SIG-M5 (cell line): Measurements from ENCODE around the gene HMGCS2.

ENCODE experiments used
- DNase-seq: peaks from one replicate; lab custom pipeline; 2025; lab: John Stamatoyannopoulos, UW

HMGCS2 gene

DNA sequence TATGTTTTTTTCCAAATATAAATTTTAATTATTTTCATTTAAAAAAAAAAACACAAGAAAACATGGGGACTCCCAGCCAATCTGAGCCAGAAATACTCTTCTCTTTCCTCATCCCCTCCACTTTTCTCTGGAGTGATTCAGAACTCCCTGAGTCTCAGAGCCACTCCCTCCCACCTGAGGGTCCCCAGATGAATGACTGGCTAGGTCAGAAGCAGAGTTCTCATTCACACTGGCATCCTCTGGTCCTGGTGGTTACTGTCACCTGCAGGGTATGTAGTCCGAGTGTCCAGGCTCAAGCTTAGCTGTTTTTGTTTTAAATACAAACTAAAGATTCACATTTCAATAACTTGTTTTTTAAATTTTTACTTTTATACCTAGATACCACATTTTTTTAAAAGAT lies 6.3 kb downstream of the HMGCS2 start:
- no peak for DNase-seq

DNA sequence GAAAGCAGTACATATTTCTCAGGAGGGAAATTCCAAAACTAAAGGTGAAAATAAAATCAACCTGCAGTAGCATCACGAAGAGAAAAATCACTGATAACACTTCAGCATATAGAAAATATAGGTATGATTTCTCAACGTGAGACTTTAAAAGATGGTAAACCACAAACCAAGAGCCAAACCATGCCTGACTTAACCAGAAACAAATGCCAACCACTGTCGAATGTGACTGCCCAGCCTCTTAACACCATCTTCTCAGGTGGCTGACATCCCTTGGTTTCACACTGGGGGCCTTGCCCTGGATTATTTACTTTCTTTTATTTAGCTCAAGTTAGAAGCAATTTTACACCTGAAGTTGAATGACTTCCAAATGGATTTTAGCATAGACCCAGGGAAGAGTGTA lies 10.1 kb downstream of the HMGCS2 start:
- DNase-seq: no peak

DNA sequence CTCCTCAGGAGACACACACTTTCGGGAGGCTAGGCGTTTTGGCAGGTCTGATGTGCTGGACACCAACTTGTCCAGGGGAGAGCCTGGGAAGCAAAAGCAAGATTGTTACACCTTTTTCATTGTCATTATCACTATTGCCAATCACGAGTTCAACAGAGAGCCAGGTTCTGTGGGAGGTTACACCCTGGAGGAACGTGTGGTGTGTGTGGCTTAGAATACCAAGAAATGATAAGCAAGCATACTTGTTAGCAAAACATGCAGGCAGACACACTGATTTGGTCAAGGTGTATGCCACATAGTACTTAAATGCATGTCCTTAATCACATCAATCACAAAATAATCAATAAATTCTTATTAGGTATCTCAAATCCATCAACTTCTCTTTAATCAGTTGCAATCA lies 16.1 kb downstream of the HMGCS2 start:
- no peak for DNase-seq

DNA sequence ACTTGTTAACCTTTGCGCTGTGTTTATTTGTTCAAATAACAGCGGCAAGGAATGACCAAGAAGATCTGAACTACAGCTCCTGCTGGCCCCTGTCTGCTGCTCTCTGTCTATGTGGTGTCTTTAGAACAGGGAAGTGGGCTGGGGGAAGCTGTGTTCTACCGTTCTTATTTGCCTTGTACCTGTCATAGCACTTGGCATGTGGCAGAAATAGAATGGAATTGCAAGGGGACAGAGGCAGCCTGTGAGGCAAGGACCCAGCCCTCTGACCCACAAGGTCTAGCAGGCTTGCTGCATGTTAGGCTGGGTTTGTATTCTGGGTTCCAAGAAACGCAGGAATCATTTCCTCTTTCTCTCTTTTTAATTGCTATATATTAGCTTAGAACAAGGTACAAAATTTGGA lies 20.7 kb downstream of the HMGCS2 start:
- DNase-seq: no peak

DNA sequence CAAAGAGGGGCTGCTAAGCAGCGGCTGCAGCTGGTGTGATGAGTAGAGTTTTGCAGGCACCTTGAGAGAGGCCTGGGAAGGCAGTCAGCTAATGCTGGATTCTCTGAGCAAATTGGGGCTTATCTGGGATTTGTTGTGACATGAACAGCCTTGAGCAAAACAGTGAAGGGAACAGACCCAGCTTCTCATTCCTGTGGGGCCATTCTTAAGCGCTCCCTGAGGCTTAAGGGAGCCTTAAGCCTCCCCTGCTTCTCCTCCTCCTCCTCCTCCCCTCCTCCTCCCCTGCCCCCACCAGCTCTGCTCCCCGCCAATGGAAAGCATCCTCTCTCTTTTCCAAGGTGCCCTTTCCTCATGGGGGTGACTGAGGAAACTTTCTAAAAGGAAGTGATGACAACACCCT lies 21.3 kb downstream of the HMGCS2 start:
- DNase-seq: no peak

DNA sequence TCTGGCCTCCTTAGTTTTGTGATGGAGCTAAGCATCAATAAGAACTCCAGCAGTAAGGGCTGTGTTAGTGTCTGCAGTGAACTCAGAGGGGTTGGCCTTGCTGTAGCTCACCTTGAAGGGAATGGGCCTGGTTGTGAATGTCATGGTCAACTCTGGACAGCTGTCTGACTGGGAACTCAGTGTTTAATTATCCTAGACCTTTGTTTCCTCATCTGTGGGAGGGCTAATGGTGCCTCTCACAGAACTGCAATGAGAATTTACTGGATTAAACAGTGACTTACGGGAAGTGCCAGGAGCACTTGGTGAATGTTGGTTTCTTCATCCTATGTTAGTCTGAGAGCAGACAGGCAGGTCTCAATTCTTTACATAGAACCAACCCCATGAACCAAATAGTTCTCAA lies 23.7 kb downstream of the HMGCS2 start:
- no peak for DNase-seq

DNA sequence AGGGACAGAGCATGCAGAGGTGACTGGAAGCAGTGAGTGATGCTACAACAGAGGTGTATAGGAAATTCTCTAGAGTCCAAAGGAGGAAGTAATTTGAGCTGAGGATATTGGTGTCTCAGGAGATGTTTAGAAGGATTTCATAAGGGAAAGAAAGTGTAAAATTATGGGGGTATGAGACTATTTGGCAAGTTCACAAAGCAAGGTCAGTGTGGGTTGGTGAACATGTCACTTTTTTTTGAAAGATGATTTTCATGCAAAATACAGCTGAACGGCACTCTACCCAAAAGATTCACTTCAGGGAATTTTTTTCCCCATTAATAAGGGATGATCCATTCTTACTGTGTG lies 24.1 kb downstream of the HMGCS2 start:
- no peak for DNase-seq

DNA sequence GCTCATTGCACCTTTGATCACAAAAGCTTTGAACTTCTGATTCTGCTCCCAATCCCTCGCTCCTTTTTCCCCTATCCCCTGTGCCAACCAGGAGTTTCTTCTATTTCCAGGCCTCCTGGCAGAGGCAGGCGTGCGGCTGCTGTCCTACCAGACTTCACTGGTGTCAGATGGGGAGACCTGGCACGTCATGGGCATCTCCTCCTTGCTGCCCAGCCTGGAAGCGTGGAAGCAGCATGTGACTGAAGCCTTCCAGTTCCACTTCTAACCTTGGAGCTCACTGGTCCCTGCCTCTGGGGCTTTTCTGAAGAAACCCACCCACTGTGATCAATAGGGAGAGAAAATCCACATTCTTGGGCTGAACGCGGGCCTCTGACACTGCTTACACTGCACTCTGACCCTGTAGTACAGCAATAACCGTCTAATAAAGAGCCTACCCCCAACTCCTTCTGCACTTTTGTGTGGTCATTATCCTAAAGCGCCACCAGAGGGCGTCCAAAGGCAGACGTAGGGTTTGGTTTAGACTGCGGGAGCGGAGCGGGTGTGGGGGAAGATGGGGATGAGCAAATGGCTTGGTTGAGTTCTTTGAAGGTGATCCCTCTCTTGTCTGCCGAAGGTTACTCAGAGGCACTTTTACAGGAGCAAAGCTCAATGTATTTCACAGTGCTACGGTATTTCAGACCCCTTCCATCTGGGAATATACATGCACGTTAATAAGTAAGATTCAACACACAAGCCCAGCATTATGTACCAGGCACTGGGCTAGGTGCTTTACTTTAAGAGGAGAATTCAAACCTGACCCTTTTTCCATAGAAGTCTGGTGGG lies 24.7 kb downstream of the HMGCS2 start:
- no peak for DNase-seq

DNA sequence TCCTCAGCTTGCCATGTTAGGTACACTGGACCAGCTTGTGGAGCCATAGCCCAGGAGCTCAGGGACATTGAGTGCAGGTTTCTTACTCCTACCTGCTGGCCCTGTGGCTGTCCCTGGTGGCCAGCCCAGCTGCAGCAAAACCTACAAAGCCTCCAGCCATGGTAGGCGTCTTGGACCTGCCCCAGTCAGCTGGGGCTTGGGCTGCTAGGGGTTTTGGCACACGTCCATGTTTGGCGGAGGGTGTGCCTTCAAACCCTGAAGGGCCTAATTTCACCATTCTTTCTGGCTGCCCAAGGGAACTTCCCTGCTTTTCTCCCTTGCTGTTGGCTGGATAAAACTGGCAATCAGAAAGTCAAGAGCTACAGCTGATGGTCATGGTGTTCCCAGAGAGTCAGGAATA lies 25.4 kb downstream of the HMGCS2 start:
- no peak for DNase-seq

DNA sequence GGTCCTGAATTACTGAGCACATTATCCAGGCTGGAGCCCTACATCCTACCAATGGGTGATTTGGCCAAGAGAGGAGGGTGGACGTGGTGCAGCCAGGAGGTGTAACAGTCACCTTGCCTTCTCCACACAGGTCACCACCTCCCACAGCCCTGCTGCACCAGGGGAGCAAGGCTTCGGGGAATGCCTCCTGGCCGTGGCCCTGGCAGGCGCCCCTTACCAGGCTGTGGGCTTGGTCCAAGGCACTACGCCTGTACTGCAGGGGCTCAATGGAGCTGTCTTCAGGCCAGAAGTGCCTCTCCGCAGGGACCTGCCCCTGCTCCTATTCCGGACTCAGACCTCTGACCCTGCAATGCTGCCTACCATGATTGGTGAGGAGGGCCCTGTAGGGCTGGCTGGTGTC lies 26.0 kb downstream of the HMGCS2 start:
- no peak for DNase-seq

DNA sequence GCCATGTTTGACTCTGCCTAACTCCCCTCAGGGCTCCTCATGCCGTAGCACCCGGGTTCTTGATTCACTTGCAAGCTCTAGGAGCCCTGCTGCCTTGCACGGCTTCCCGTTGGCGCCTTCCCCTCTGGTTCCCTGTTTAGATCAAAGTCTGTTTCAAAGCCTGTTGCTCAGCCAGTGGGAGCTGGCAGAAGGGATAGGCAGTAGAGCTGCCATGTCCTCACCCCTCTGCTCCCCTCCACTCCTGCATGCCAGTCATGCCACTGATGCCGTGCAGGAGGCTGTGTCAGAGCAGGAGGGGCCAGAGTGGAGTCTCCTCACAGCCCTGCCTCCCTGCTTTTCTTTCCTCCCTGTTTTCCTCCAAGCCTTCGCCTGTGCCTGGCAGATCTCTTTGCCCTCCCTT lies 26.5 kb downstream of the HMGCS2 start:
- DNase-seq: no peak

DNA sequence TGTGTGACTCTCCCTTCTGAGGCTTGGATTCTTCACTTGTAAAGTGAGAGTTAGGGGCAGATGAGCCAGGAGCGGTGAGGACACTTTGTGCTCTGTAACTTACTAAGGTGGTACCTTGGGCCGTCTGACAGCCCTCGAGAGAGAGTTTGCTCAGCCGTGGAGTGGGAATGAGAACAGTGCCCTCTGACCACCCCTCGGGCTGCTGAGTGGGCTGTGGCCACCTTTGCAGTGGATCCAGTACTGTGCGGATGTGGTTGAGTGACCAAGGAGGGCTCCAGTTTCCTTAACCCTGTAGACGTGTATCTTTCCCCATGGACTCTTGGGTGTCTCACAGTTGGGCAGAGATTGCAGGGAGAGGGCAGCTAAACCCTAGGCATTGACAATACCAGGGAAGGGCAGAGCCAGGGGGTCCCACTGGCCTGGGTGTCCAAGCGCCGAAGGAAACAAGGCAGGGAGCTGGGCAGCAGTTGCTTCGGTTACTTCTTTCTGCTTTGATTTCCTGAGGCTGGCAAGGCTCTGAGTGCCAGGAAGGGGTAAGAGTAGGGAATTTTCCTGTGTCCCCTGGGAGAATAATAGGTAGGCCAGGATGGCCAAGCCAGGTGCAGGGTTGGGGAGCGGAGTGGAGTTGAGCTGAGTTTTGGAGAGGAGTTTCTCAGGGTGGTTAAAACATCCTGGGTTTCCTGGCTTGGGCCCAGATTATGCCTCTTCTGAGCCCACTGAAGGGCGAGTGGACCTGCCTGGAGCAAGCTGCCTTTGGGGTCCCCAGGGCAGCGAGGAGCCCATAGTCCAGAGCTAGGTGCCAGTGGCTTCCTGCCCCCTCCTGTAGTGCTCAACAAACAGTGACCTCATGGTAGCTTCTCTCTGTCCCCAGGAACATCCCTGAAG lies 27.6 kb downstream of the HMGCS2 start:
- DNase-seq: no peak

DNA sequence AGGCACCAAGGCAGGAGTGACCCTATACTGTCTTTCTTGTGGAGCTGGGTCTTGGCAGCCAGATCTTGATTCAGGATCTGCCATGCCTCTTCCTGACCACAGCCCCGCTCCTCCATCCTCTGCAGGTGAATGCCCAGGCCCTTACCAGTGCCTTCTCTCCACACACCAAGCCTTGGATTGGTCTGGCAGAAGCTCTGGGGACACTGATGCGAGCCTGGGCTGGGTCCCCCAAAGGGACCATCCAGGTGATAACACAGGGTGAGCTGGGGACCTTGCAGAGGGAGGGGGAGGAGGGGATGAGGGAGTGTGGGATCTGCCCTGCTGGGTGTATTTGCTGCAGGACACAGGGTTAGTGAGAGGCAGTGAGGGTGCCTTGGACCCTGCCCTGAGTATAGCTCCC lies 28.4 kb downstream of the HMGCS2 start:
- DNase-seq: no peak

DNA sequence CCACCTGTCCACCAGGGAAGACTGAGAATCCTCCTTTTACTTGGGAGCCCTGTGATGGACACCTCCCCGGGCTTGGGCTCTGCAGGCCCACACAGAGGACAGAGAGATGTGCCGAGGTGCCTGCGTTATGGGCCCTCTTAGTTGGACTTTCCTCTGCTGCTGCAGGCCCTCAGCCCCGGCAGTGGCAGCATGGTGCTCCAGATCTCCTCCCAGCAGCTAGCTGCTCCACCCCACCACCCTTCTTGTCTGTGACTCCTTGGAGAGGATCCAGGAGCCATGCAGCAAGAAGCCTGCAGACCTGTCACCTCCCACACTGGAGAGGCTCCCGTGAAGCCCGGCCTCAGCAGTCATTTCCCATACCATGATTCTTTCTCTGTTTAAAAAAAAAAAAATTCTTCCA lies 29.6 kb downstream of the HMGCS2 start:
- DNase-seq: no peak

DNA sequence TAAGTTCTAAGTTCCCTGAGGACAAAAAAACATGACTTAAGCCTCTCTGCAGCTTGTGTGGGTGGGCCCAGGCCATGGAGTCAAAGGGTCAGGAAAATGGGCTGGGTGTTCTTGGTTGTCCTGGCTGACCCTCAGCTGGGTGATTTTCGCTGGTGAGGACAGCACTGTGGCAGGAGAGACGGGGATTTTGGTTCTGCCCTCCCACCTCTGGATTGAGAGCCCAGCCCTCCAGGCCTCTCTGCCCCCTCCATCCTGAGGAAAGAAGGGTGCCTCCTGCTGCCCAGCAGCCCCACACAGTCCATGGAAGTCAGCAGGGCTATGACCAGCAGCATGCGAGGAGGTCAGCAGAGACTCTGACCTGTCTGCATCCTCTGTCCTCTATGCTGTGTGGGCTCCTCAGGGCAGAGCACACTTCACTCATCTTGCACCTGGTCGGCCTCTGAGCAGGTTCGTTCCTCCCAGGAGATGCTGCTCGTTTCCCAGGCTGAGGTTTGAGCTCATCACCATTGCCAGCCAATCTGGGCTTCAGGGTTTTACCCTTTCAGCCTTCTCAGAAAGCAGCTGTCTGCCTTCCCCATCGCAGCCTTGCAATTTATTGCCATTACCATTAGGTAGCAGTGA lies 30.5 kb downstream of the HMGCS2 start:
- DNase-seq: no peak

DNA sequence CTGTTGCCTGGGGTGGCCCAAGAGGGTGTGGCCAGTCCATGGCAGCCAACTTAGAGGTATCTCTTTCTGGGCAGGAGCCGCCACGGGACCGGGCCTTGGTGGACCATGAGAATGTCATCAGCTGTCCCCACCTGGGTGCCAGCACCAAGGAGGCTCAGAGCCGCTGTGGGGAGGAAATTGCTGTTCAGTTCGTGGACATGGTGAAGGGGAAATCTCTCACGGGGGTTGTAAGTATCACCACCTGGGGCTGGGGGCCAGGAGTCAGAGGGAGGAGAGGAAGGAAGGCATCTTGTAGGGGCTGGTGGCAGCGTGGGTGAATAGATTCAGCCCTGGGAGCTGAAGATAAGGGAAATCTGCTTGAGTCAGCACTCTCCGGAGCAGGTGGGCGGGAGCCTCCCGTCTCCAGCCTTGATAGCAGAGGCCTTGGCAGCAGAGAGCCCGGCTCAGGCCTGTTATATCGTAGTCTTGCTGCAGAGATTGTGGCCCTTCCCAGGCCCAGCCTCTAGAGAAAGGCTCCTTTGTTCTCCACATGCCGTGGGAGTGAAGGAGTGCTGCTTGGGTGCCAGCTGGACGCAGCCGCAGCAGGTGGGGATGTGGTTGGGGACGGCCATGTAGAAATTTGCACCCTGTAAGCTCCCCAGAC lies 31.5 kb downstream of the HMGCS2 start:
- DNase-seq: no peak

DNA sequence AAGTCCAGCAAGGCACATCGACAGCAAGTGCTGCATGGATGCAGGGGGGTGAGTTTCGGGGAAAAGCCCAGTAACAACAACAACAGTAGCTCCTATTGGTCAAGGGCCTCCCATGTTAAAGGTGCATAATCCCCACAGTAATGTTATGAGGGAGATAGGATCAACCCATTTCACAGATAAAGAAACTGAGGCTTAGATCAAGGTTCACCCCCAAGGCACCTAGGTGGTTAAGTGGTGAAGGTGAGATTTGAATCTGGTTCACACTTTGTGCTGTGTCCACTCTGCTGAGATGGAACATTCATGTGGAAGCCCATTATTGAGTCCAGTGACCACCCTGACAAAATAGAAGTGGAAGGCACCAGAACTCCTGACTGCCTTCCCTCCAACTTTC lies 32.1 kb downstream of the HMGCS2 start:
- no peak for DNase-seq

DNA sequence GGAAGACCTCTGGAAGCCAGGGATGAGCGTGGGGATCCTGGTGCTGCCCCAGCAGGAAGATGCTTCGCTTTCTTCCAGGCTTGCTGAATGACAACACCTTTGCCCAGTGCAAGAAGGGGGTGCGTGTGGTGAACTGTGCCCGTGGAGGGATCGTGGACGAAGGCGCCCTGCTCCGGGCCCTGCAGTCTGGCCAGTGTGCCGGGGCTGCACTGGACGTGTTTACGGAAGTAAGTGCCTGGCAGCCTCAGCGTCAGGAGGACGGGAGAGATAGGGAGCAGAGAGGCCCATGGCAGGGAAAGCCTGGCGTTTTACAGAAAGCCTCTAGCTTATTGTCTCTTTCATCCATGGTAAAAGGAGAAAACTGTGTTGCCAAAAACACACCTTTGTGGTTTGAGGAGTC lies 33.5 kb downstream of the HMGCS2 start:
- no peak for DNase-seq

DNA sequence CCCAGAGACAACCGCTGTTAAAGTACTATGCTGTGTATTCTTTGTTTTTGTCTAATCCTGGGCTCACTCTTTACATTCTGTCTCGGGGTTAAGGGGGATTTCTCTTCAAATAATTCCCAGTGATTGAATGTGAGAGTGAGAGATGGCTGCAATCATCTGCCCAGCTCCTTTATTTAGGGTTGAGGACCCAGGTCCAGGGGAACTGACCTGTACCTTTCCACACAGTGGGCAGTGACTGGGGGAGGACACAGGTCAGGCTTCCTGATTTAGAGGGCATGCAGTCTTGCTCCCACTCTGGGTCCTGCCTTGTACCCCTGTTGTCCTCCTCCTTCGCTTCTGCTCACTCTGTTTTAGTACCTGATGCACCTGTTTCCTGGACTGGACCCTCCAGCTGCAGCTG lies 35.0 kb downstream of the HMGCS2 start:
- no peak for DNase-seq

DNA sequence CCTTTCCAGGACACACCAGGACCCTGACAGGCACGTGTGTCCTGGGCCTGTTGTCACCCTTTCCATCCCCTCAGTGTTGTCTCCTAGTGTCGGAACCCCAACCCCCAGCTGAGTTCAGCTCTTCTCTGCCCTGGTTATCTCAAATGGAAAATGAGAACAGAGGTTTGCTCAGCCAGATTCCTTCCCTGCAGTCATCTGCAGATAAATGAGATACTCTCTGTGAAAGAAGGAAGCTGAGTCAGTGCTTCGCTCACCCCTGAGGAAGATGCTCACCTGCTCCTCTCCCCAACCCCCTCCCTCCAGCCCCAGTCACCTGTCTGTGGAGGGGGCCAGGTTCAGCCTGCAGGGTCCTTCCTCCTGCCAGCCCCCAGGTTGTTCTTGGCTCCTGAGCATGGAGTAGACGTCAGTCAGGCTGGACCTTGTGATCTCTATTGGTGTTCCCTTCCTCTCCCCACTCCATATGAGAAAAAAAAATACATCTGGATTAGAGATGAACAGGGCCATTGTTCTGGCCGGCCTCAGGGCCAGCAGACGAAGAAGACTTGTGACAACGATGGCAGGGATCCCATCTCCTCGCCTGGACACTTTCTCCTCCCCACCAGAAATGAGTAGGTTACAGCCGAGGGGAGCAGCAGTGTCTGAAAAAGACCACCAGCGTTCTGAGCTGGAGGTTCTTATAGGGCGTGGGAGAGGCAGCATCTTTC lies 36.1 kb downstream of the HMGCS2 start:
- no peak for DNase-seq

DNA sequence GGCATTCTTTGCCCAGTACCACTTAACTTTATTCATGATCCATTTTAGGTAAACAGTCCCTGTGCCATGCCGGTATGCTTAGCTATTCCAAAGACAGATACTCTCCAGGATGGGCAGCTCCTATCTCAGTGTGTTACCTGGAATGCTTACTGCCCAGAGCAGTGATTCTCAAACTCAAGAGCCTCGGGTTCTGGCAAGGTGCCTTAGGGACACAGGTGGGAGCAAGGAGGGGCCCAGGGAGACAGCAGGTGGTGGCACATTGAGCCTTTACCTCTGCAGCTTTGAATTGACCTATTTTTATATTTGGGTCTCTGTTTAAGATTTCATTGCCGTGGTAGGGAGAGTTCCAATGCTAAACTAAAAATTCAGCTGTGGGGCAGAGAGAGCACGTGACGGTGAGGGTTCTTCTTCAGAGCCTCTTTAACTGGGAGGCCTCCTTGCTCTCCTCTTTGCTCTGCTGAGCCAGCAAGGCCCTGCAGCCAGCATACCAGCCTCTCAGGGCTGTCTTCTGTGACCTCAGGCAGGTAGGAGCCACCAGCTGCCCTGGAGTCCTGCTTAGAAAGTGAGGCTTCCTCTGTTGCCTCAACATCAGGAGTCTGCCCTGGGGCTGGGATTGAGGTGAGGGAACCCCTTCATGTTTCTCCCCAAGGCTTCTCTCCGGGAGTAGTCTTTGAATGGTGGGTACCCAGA lies 36.8 kb downstream of the HMGCS2 start:
- DNase-seq: no peak
